Gastroesophageal sphincter (tissue), 4 donors: ENCODE measurements around the gene ZNF680. TPM values are rescaled to one million over a fixed set of nuclear protein-coding genes. Genes with fewer than 3 reads are reported as not detected.
"Not testable (repeated sequence)": the region's sequence is repeated elsewhere in the genome, so short reads cannot be mapped to it uniquely, and the experiment has no call there.

Source experiments
- ATAC-seq: fragments of 150-250 bp; one replicate; pipeline ENCODE4 v1.9.1; 2016; ENCODE audit warnings: mild to moderate bottlenecking, moderate library complexity
- H3K27ac ChIP-seq, 4 donors: fragments of 200-600 bp; sonication (generic) in 3 of 4; 1 replicate in 3 of 4; 2 replicates in 1 of 4; pipeline ENCODE4 v1.5.1; 2016 to 2019
- H3K27me3 ChIP-seq: fragments of 200-600 bp; sonication (generic); one replicate; pipeline ENCODE4 v1.5.1; 2019
- H3K36me3 ChIP-seq, 2 donors: fragments of 200-600 bp; sonication (generic); one replicate each; pipeline ENCODE4 v1.5.1; 2019; ENCODE audit warnings: control low read depth in 1 of 2
- H3K4me1 ChIP-seq, 3 donors: fragments of 200-600 bp; sonication (generic); 1 replicate in 2 of 3; 2 replicates in 1 of 3; pipeline ENCODE4 v1.5.1; 2016 to 2019; ENCODE audit warnings: control low read depth in 2 of 3
- H3K4me3 ChIP-seq, 2 donors: fragments of 200-600 bp; sonication (generic); one replicate each; pipeline ENCODE4 v1.5.1; 2019; ENCODE audit warnings: mild to moderate bottlenecking in 1 of 2, moderate library complexity in 1 of 2
- H3K9me3 ChIP-seq, 3 donors: fragments of 200-600 bp; sonication (generic); one replicate each; pipeline ENCODE4 v1.5.1; 2017 to 2019; ENCODE audit warnings: control low read depth in 2 of 3
- CTCF ChIP-seq, 4 experiments: fragments of 200-600 bp in 2 of 4; fragments of 450-650 bp in 2 of 4; sonication (generic) in 1 of 4; IDR thresholded peaks; one replicate each; pipeline ENCODE4 v1.5.1; 2017 to 2019; ENCODE audit warnings: antibody characterized with exemption in 4 of 4, mild to moderate bottlenecking in 2 of 4, moderate library complexity in 2 of 4
- EP300 ChIP-seq: sonication (generic); formaldehyde crosslinking; IDR thresholded peaks from one replicate; pipeline ENCODE4 v1.6.1; 2017; ENCODE audit warnings: antibody characterized with exemption, mild to moderate bottlenecking
- POLR2A ChIP-seq, 2 donors: fragments of 450-650 bp; IDR thresholded peaks; one replicate each; pipeline ENCODE4 v1.6.1; 2017; ENCODE audit warnings: antibody characterized with exemption in 2 of 2, mild to moderate bottlenecking in 2 of 2, moderate library complexity in 1 of 2
- POLR2AphosphoS5 ChIP-seq: sonication (generic); formaldehyde crosslinking; IDR thresholded peaks from one replicate; pipeline ENCODE4 v1.6.1; 2017; ENCODE audit warnings: antibody characterized with exemption
- WGBS, 2 donors: methylation state at CpG; one replicate each; pipeline ENCODE4 v1.1.5; 2018; ENCODE audit warnings: low coverage in 1 of 2; 5-methylcytosine and 5-hydroxymethylcytosine counted together
- total RNA-seq, 4 donors: library from RNA; depleted of rRNA; stranded (reverse); fragments of >200 nt; gene quantifications; one replicate each; pipeline ENCODE4 v1.1.0, GENCODE V29; 2016

The ZNF680 gene
- total RNA-seq, 4 donors from 2014 or later: 6.8 to 18.5 (median 9.7) TPM

DNA sequence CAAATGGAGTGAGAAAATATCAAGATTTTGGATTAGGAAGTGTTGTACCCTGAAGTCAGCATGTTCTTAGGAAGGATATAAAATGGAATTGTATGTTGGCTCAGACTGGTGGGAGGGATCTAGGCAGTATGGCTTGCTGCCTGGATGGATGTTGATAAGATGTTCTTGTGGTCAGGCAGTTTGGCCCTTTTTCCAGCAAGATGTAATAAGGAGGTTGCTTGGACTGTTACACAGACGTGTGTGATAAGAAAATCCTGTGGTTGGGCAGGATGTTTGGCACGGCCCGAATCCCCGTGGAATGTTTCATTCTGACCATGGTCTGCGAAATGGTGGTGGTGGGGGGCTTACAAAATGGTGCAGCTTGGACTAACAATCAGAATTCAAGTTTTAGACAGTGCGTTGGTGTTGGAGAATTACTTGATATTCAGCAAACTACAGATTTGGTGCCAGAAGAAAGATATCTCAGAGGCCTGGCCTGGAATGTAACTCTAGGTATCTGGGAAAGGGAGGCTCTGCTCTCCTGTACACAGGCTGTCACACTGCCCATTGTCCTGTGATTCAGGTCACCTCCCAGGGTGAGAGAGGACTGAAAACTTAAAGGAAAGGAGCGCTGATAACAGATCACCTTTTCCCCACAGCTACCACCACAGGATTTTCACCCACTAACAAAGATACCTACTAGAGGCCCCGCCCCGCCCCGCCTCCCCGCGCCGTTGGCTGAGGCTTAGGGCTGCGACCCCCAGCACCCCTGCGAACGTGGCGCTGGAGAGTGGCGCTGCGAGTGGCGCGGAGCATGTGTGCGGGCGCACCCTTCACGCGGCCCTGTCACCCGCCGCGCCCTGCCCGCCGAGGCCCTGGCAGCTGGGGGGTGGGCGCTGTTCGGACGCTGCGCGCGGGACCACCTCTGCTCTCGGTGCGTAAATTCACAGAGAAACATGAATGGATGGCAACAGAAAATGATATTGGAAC, 19.3 kb upstream of the ZNF680 start:
- no peaks in the 10 kb centered on the region for H3K27me3 ChIP-seq
- no peak for TF ChIP-seq POLR2A (IDR thresholded peaks at IDR 0.05)
- no peak for TF ChIP-seq CTCF (IDR thresholded peaks at IDR 0.05)
- TF ChIP-seq EP300: no peak
- TF ChIP-seq POLR2AphosphoS5: no peak
- H3K36me3 ChIP-seq: no peaks in the 10 kb centered on the region
- no peak overlapping the region for H3K27ac ChIP-seq
- peaks cover 0 to 6% (median 0%) of the 10 kb centered on the region in 3 donors for H3K9me3 ChIP-seq
- whole genome bisulfite sequencing, 2 donors: 82 to 88% methylated on average over 6 to 20 of the region's 38 CpGs
- H3K4me1 ChIP-seq: no peaks in the 10 kb centered on the region
- no peak overlapping the region for H3K4me3 ChIP-seq
- ATAC-seq: no peak

- Histone ChIP-seq H3K4me3 (no peak overlapping the region), H3K4me1 (no peaks in the 10 kb centered on the region), H3K27ac (no peak overlapping the region), H3K36me3 (no peaks in the 10 kb centered on the region), H3K9me3 (no peaks in the 10 kb centered on the region), H3K27me3 (no peaks in the 10 kb centered on the region)
- TF ChIP-seq CTCF (IDR thresholded peaks at IDR 0.05): no peak
- TF ChIP-seq POLR2AphosphoS5: no peak
- no peak for TF ChIP-seq POLR2A (IDR thresholded peaks at IDR 0.05)
- no peak for TF ChIP-seq EP300
- no peak for ATAC-seq
- 81% methylated on average over 2 of the region's 2 CpGs; no CpG with 5 or more reads in 1 of the 2 donors for WGBS, 2 donors
Observed at GRCh38 chr7:64581391-64581790, 18.5 kb upstream of the ZNF680 start.

- ATAC-seq: no peak
- Histone ChIP-seq H3K27ac (no peak overlapping the region), H3K36me3 (no peaks in the 10 kb centered on the region), H3K9me3 (no peaks in the 10 kb centered on the region), H3K4me3 (peak overlapping the region; percentile 36 to 47), H3K27me3 (peaks cover 4% of the 10 kb centered on the region), H3K4me1 (peaks cover 0 to 19% (median 0%) of the 10 kb centered on the region in 3 donors)
- WGBS, 2 donors: 22% methylated on average over 1 to 3 of the region's 20 CpGs
- no peak for TF ChIP-seq POLR2A (IDR thresholded peaks at IDR 0.05)
- TF ChIP-seq CTCF (IDR thresholded peaks at IDR 0.05): no peak
- TF ChIP-seq POLR2AphosphoS5: no peak
- no peak for TF ChIP-seq EP300
Observed at GRCh38 chr7:64574540-64575099, 11.7 kb upstream of the ZNF680 start.

- H3K27ac ChIP-seq: peak overlapping the region in 1 of 4 donors; percentile 65
- not testable (repeated sequence) for H3K27me3 ChIP-seq, ATAC-seq, H3K36me3 ChIP-seq, H3K9me3 ChIP-seq
- peaks cover 0 to 27% (median 0%) of the 10 kb centered on the region in 3 donors for H3K4me1 ChIP-seq
- H3K4me3 ChIP-seq: peak overlapping the region; percentile 18 to 57
- 27% methylated on average over 2 of the region's 30 CpGs; no CpG with 5 or more reads in 1 of the 2 donors for WGBS, 2 donors
Observed at GRCh38 chr7:64570284-64570605, 7.4 kb upstream of the ZNF680 start.

DNA sequence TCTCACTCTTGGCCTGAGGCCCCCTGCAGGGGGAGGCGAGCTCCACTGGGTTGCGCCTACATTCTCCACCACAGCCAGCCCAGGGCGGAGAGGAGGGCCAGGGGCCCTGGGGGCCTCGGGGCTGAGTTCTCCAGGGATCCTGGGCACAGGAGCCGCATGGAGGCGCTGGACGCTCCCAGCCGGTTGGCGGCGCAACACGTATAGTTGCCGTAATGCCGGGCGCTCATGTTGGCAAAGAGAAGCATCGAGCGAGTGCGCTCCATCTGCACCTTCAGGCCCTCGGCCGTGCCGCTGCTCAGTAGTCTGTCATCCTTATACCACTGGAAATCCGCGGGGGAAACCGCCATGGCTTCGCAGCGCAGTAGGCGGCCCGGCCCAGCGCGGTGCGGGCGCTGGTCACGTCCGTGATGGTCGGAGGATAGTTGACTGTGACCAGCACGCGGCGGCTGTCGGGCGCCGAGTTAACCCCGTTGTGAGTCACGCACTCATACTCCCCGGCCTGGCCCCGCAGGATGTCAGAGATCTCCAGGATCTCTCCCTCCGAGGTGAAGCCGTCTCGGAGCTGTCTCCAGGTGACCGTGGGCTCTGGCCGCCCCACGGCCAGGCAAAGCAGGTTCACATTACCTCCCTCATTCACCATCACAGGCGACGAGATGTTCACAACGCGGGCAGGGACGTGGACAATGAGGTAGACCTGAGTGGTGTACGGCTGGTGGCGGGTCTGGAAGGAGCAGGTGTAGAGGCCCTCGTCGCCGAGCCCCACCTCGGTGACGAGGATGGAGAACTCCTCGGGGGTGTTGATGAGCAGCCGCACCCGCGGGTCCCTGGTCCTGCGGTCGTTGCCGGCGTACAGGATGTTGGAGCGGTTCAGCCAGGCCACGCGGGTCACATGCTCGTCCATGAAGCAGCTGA, 6.8 kb upstream of the ZNF680 start:
- peak; percentile 61 for ATAC-seq
- TF ChIP-seq POLR2AphosphoS5 (peak; percentile 12), CTCF (IDR thresholded peaks at IDR 0.05) (peak in 3 of 4 experiments; percentile 34 to 64 (median 35))
- H3K27ac ChIP-seq: peak overlapping the region in 1 of 4 donors; percentile 65
- H3K4me3 ChIP-seq: peak overlapping the region; percentile 18 to 57
- not testable (repeated sequence) for H3K9me3 ChIP-seq, H3K27me3 ChIP-seq, H3K36me3 ChIP-seq
- WGBS, 2 donors: no CpG with 5 or more reads among the region's 74 CpGs
- H3K4me1 ChIP-seq: peaks cover 0 to 21% (median 0%) of the 10 kb centered on the region in 3 donors
